ENCODE results near the gene ZBTB46. TPM values are rescaled to one million over a fixed set of nuclear protein-coding genes. Genes with fewer than 3 reads are reported as not detected.

The ZBTB46 gene
- total and polyA plus RNA-seq, 2 donors (not counting 1 experiment from before 2014, with no cell fraction given), result 0.96 to 4.5 TPM

DNA sequence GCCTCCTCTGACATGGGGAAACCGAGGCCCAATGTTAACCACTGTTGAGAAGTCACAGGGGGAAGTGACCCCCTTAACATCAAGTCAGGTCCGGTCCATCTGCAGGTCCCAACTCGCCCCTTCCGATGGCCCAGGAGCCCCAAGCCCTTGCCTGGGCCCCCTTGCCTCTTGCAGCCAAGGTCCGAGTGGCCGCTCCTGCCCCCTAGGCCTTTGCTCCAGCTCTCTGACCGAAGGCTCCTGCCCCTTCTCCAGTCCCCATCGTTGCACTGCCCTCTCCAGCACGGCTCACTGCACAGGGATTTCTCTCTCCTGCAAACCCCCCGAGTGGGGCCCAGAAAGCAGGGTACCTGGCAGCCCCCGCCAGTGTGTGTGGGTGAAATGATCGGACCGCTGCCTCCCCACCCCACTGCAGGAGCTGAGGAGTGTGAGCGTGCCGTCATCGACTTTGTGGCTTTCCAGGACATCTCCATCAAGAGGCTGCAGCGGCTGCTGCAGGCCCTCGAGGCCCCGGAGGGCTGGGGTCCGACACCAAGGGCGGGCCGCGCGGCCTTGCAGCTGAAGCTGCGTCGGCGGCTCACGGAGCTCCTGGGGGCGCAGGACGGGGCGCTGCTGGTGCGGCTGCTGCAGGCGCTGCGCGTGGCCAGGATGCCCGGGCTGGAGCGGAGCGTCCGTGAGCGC is 133.1 kb downstream of the ZBTB46 start:
- no peak for DNase-seq (ENCODE audit: low read depth in 2 of 2)
- Histone ChIP-seq H3K9ac (ENCODE audit: insufficient read depth, low read length) (no peak overlapping the region), H2AFZ (ENCODE audit: low read length) (no peak overlapping the region), H3K27me3 (ENCODE audit: control insufficient read depth, insufficient read depth, low read length) (no peaks in the 10 kb centered on the region), H3K79me2 (ENCODE audit: control insufficient read depth, insufficient read depth, low read length) (peaks cover 3% of the 10 kb centered on the region), H3K4me2 (ENCODE audit: extremely low read depth, insufficient read depth, low read length) (no peak overlapping the region), H3K4me1 (ENCODE audit: control insufficient read depth, extremely low read depth, insufficient read depth, low read length) (peaks cover 28% of the 10 kb centered on the region), H4K20me1 (ENCODE audit: control insufficient read depth, extremely low read depth, insufficient read depth, low read length) (no peaks in the 10 kb centered on the region), H3K4me3 (replicated peaks in 1 of 4; ENCODE audit: control extremely low read depth in 1 of 4, insufficient read depth in 1 of 4, low read depth in 3 of 4, low read length in 4 of 4) (no peak overlapping the region), H3K9me3 (ENCODE audit: control insufficient read depth, insufficient read depth, low read depth, low read length) (no peaks in the 10 kb centered on the region), H3K36me3 (ENCODE audit: control insufficient read depth, insufficient read depth, low read length) (peaks cover 29% of the 10 kb centered on the region), H3K27ac (ENCODE audit: insufficient read depth, low read length) (peak overlapping the region; percentile 93)
- no peak for TF ChIP-seq EZH2 (IDR thresholded peaks at IDR 0.05; ENCODE audit: low read length, missing control alignments)
- TF ChIP-seq, protein P1, sequence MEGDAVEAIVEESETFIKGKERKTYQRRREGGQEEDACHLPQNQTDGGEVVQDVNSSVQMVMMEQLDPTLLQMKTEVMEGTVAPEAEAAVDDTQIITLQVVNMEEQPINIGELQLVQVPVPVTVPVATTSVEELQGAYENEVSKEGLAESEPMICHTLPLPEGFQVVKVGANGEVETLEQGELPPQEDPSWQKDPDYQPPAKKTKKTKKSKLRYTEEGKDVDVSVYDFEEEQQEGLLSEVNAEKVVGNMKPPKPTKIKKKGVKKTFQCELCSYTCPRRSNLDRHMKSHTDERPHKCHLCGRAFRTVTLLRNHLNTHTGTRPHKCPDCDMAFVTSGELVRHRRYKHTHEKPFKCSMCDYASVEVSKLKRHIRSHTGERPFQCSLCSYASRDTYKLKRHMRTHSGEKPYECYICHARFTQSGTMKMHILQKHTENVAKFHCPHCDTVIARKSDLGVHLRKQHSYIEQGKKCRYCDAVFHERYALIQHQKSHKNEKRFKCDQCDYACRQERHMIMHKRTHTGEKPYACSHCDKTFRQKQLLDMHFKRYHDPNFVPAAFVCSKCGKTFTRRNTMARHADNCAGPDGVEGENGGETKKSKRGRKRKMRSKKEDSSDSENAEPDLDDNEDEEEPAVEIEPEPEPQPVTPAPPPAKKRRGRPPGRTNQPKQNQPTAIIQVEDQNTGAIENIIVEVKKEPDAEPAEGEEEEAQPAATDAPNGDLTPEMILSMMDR (conservative IDR thresholded peaks at IDR 0.05 in 1 of 2, IDR thresholded peaks at IDR 0.05 in 1 of 2; ENCODE audit: low read depth in 1 of 2, low read length in 2 of 2), result no peak

DNA sequence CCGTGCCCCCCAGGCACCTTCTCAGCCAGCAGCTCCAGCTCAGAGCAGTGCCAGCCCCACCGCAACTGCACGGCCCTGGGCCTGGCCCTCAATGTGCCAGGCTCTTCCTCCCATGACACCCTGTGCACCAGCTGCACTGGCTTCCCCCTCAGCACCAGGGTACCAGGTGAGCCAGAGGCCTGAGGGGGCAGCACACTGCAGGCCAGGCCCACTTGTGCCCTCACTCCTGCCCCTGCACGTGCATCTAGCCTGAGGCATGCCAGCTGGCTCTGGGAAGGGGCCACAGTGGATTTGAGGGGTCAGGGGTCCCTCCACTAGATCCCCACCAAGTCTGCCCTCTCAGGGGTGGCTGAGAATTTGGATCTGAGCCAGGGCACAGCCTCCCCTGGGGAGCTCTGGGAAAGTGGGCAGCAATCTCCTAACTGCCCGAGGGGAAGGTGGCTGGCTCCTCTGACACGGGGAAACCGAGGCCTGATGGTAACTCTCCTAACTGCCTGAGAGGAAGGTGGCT is 133.7 kb downstream of the ZBTB46 start:
- peaks cover 3% of the 10 kb centered on the region for H3K79me2 ChIP-seq (ENCODE audit: control insufficient read depth, insufficient read depth, low read length)
- peak overlapping the region; percentile 25 for H3K4me2 ChIP-seq (ENCODE audit: extremely low read depth, insufficient read depth, low read length)
- peaks cover 29% of the 10 kb centered on the region for H3K36me3 ChIP-seq (ENCODE audit: control insufficient read depth, insufficient read depth, low read length)
- no peak for DNase-seq (ENCODE audit: low read depth in 2 of 2)
- no peaks in the 10 kb centered on the region for H3K27me3 ChIP-seq (ENCODE audit: control insufficient read depth, insufficient read depth, low read length)
- H3K9me3 ChIP-seq (ENCODE audit: control insufficient read depth, insufficient read depth, low read depth, low read length), result no peaks in the 10 kb centered on the region
- H3K9ac ChIP-seq (ENCODE audit: insufficient read depth, low read length), result no peak overlapping the region
- peak overlapping the region; percentile 93 for H3K27ac ChIP-seq (ENCODE audit: insufficient read depth, low read length)
- TF ChIP-seq, protein P1 (conservative IDR thresholded peaks at IDR 0.05 in 1 of 2, IDR thresholded peaks at IDR 0.05 in 1 of 2; ENCODE audit: low read depth in 1 of 2, low read length in 2 of 2), result no peak
- TF ChIP-seq EZH2 (IDR thresholded peaks at IDR 0.05; ENCODE audit: low read length, missing control alignments), result no peak
- peaks cover 28% of the 10 kb centered on the region for H3K4me1 ChIP-seq (ENCODE audit: control insufficient read depth, extremely low read depth, insufficient read depth, low read length)
- no peak overlapping the region for H2AFZ ChIP-seq (ENCODE audit: low read length)
- no peaks in the 10 kb centered on the region for H4K20me1 ChIP-seq (ENCODE audit: control insufficient read depth, extremely low read depth, insufficient read depth, low read length)
- peak overlapping the region in 2 of 4 experiments; percentile 26 to 45 for H3K4me3 ChIP-seq (replicated peaks in 1 of 4; ENCODE audit: control extremely low read depth in 1 of 4, insufficient read depth in 1 of 4, low read depth in 3 of 4, low read length in 4 of 4)

DNA sequence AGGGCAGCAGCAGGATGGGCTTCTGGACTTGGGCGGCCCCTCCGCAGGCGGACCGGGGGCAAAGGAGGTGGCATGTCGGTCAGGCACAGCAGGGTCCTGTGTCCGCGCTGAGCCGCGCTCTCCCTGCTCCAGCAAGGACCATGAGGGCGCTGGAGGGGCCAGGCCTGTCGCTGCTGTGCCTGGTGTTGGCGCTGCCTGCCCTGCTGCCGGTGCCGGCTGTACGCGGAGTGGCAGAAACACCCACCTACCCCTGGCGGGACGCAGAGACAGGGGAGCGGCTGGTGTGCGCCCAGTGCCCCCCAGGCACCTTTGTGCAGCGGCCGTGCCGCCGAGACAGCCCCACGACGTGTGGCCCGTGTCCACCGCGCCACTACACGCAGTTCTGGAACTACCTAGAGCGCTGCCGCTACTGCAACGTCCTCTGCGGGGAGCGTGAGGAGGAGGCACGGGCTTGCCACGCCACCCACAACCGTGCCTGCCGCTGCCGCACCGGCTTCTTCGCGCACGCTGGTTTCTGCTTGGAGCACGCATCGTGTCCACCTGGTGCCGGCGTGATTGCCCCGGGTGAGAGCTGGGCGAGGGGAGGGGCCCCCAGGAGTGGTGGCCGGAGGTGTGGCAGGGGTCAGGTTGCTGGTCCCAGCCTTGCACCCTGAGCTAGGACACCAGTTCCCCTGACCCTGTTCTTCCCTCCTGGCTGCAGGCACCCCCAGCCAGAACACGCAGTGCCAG is 134.3 kb downstream of the ZBTB46 start, which contains the start of gene TNFRSF6B:
Gene TNFRSF6B, plus strand, starts transcription at position 25 of the 729 bp plus-strand sequence. Its CDS starts 116 bp downstream, at position 141.
- H3K4me3 ChIP-seq (replicated peaks in 1 of 4; ENCODE audit: control extremely low read depth in 1 of 4, insufficient read depth in 1 of 4, low read depth in 3 of 4, low read length in 4 of 4), result peak within 1 kb of the TSS in 2 of 4 experiments; percentile 26 to 45
- peaks cover 28% of the 10 kb centered on the region for H3K4me1 ChIP-seq (ENCODE audit: control insufficient read depth, extremely low read depth, insufficient read depth, low read length)
- no peaks in the 10 kb centered on the region for H3K9me3 ChIP-seq (ENCODE audit: control insufficient read depth, insufficient read depth, low read depth, low read length)
- TF ChIP-seq, protein P1 (conservative IDR thresholded peaks at IDR 0.05 in 1 of 2, IDR thresholded peaks at IDR 0.05 in 1 of 2; ENCODE audit: low read depth in 1 of 2, low read length in 2 of 2), result no peak
- no peak for TF ChIP-seq EZH2 (IDR thresholded peaks at IDR 0.05; ENCODE audit: low read length, missing control alignments)
- no peaks in the 10 kb centered on the region for H3K27me3 ChIP-seq (ENCODE audit: control insufficient read depth, insufficient read depth, low read length)
- peak within 1 kb of the TSS; percentile 93 for H3K27ac ChIP-seq (ENCODE audit: insufficient read depth, low read length)
- no peak for DNase-seq (ENCODE audit: low read depth in 2 of 2)
- H2AFZ ChIP-seq (ENCODE audit: low read length), result no peak within 1 kb of the TSS
- peak within 1 kb of the TSS; percentile 53 for H3K9ac ChIP-seq (ENCODE audit: insufficient read depth, low read length)
- peaks cover 3% of the 10 kb centered on the region for H3K79me2 ChIP-seq (ENCODE audit: control insufficient read depth, insufficient read depth, low read length)
- H3K36me3 ChIP-seq (ENCODE audit: control insufficient read depth, insufficient read depth, low read length), result peaks cover 30% of the 10 kb centered on the region
- no peaks in the 10 kb centered on the region for H4K20me1 ChIP-seq (ENCODE audit: control insufficient read depth, extremely low read depth, insufficient read depth, low read length)
- peak within 1 kb of the TSS; percentile 35 for H3K4me2 ChIP-seq (ENCODE audit: extremely low read depth, insufficient read depth, low read length)
